HT-29 (cell line): ENCODE results near the gene MYBPC1. TPM values are rescaled to one million over a fixed set of nuclear protein-coding genes. Genes with fewer than 3 reads are reported as not detected.

Source experiments
- DNase-seq: peaks from one replicate; pipeline ENCODE4 v3.0.0-alpha.2; 2015; ENCODE audit warnings: low spot score
- total RNA-seq: library from RNA; depleted of rRNA; stranded (reverse); fragments of >200 nt; shearing (Covaris generic); gene quantifications from 2 replicates; pipeline ENCODE4 v1.2.3, GENCODE V29; 2014

MYBPC1 gene
- total RNA-seq, 1 experiment from 2014 or later, result not detected

DNA sequence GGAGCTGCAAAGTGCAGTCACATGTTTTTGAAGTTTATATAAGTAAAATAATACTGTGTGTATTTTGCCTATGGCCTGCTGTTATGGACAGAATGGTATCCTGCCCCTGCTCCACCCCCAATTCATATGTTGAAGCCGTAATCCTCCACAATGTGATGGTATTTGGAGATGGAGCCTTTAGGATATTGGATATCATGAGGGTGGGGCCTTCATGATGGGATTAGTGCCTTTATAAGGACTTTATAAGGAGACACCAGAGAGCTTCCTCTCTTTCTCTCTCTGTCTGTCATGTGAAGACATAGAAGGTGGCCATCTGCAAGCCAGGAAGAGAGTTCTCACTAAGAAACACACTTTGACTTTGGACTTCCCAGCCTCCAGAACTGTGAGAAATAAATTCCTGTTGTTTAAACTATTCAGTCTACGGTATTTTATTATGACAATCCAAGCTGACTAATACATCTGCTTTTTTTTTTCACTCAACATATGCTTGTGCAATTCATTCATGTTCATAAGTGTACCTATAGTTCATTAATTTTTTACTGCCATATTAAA lies 99.6 kb downstream of the MYBPC1 start:
- no peak for DNase-seq

DNA sequence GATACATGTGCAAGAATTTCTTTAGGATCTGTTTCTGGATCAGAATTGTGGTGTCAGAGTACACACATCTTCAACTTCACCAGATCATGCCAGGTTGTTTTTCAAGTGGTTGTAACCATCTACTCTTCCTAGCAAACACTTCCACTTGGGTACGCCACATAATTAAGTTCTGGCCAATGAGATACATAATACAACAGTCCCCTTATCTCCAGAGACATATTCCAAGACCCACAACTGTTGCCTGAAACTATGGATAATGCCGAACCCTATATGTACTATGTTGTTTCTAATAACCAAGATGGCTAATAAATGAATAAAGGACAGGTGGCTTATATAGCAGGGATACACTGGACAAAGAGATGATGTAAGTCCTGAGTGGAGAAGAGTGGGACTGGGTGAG lies 100.2 kb downstream of the MYBPC1 start:
- no peak for DNase-seq

DNA sequence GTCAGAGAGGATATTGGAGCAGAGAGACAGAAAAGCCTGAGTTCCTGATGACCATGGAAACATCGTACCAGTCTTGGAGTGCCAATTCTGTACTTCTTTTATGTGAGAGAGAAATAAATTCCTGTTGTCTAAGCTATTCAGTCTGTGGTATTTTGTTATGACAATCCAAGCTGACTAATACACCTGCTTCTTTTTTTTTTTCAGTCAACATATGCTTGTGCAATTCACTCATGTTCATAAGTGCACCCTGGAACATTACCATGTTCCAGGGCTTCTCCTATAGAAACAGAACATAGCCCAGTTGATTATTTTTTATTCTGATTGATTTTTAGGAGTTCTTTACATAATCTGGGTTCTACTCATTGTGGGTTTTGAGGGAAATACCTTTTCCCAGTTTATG lies 100.9 kb downstream of the MYBPC1 start:
- DNase-seq, result no peak

DNA sequence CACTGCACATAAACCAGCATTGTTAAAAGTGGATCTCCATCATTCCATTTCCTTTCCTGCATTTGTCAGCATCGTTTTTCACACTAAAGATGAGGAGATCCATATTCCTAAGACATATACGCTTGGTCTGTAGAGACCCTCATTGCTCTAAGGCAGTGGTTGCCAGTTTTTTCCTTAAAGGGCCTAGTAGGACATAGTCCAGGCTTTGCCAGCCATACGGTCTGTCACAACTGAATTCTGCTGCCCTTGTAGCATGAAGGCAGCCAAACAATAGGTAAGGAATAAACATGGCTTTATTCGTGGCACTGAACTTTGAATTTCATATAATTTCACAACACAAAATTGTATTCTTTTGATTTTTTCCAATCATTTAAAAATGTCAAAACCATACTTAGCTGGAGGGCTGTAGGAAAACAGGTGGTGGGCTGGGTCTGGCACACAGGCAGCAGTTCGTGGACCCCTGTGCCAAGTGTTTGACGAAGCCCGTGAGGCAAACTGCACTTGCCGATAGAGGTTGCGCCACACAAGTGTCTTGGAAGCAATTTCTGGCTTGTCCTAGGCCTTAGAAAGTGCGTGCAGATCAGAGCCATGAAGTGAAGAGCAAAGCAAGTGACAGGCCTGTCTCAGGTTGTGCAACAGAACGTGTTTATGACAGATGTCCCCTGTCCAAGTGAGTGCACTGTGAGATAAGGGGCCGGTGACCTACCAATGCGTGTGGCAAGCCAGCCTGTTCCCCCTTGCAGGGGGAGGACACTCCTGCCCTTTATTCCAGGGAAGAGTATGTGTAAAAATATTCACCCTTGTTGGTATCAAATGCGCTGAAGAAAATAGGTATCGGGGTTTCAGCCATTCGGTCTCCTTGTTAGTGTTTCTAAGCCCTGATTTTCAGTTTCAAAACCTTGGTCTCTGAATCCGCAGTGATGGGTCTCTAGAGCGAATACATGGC lies 101.8 kb downstream of the MYBPC1 start:
- no peak for DNase-seq

DNA sequence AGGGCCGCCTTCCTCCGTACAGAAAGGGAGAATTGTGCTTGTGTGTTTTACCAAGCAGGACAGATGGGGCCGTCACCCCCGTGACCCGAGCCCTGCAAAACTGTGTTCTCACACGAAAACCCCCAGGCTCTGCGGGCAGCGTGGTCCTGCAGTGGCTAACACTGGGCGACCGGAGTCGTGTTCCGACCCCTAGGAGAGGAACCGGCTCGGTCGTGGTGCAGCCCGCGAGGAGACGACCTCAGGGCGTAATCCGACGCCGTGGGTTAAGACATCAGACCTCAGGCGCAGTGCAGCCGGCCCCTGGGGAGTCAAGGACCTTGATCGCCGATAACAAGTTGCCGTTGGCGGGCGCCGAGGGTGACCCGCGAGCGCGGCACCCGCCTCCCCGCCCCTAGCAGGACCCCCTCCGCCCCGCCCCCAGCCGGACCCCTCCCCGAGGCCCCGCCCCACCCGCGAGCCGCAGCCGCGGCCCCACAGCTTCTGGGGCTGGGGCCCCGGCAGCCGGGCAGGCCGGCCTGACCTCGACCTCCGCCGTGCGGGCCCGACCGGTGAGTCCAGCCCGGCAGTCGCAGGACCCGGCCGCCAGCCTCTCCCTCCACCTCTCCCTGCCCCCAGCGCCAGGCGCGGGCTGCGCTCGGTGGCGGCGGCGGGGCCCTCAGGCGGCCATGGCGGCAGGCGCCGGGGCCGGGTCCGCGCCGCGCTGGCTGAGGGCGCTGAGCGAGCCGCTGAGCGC lies 102.6 kb downstream of the MYBPC1 start, which contains the start of gene CHPT1:
Gene CHPT1 (plus strand): TSS at position 444 of the 733 bp plus-strand sequence. CDS start 222 bp downstream, at position 666.
- peak; percentile 31 for DNase-seq

DNA sequence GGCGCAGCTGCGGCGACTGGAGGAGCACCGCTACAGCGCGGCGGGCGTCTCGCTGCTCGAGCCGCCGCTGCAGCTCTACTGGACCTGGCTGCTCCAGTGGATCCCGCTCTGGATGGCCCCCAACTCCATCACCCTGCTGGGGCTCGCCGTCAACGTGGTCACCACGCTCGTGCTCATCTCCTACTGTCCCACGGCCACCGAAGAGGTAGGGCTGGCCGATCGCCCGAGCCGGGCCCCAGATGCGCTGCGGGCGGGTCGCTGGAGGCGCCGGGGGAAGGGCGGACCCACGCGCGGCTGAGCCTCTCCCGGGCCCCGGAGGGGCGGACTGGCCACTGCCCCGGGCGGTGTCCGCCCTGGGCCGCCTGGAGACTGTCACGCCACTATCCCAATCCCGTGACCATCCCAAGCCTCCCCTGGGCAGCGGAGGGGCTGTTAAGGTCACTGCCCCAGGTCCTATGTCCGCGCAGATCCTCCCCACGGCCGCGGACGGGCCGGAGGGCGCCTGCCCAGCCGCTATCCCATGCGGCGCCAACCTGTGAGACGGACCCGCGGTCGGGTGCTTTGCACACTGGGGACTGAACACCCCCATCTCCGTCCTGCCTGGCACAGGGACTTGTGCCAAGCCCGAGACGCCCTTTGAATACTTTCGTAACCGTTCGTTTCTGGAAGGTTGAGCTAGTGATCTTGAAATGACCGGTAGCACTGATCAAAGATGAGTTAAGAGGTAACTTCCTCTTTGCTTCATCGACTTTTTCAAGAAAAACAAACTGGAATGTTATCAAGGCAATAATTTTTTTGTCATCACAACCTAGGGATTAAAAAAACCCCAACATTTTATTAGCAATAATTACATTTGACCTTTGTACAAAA lies 103.4 kb downstream of the MYBPC1 start:
- DNase-seq, result peak; percentile 46

DNA sequence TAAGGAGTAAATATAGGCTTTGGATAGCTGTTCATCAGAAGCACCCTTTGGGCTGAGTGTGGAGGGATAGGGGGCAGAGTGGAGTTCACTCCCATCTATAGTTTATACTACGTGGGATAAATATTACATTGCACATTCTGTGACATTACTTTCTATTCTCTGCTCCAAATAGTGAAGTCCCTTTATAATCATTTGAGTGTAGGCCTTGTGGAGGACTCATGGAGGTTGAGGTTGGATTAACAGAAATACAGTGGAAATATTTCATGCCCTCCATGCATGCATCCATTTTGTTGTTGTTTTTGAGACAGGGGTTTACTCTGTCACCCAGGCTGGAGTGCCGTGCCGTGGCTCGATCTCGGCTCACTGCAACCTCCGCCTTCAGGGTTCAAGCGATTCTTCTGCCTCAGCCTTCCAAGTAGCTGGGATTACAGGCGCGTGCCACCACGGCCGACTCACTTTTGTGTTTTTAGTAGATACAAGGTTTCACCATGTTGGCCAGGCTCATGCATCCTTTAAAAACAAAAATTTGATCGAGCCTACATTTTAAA lies 104.1 kb downstream of the MYBPC1 start:
- DNase-seq, result no peak

DNA sequence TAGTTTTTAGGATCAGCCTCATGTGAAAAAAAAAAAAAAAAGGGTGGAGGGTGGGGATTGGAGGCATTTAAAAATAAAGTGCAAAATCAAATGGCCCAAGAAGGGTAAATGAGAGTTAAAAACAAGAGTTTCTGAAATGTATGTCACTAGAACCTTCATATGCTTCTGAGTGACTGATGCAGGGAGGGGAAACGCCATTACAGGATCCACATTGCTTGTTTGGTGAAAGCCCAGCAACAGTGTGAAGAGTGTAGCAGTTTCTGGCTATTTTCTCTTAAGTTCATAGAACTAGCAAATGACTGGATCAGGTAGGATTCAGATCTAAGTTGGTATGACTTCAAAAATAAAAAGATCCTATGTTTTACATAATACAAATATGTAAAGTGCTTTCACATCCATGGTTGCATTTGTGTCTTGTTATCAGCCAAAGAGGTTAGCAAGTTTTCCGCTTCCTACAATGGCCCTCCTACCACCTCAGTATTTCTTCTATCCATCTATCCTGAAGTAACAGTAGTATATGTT lies 105.6 kb downstream of the MYBPC1 start:
- no peak for DNase-seq

DNA sequence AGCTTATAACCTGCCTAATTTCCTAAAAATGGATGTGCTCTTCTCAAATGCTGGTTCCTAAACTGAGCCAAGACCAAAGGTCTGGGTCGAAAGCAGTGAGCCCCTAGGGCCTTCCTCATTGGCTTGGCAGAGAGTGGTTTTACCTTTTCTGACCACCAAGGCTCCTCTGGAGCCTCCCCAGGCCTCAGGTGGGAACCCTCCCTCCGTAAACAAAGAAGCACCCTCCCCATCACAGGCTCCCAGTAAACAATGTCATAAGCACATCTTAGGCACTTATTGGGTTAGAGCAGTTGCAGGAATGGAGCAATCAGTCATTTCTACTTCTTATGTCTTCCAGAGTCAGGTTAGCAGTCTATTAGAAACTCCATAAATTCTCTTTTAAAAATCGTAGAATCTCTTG lies 108.7 kb downstream of the MYBPC1 start:
- DNase-seq, result no peak

DNA sequence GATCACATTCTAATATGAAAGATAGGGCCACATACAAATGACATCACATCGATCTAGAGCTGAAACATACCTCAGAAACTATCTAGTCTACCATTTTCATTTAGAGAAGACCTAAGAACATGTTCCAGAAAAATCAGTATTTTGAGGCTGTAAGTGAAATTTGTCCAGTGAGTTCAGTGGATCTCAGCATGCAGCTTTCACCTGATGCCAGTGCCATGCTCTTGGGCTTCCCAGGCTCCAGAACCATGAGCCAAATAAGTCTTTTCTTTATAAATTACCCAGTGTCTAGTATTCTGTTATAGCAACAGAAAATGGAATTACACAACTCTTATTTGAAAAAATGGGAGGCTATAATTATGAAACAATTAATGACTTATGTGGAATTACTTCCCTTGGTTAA lies 111.6 kb downstream of the MYBPC1 start:
- no peak for DNase-seq

DNA sequence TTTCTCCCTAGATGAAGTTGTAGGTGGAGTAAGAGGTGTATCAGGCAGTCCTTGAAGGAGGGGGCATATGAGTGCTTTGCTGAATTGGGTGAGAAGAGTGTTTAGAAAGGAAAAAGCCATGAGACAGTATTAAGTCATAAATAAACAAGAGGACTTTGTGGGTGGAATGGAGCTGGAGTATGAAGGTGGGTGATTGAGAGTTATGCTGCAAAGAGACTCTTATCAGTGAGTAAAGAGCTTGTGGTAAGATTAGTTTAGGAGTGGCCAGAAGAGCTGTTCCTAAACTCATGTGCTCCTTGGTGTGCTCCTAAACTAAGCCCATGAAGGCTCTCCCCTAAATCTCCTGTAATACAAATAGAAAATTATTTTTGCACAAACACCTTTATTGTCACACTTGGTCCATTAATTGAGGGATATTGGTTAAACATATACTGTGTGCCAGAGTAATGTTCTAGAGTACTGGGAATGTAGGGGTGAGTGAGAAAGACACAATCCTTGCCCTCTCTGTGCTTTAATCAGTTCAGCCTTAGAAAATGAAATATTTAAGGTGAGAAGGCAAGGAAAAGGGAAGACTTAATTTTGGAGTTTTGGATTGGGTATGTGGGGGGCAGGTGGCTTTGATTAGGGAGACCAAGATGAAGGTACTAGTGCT lies 112.5 kb downstream of the MYBPC1 start:
- DNase-seq, result no peak

DNA sequence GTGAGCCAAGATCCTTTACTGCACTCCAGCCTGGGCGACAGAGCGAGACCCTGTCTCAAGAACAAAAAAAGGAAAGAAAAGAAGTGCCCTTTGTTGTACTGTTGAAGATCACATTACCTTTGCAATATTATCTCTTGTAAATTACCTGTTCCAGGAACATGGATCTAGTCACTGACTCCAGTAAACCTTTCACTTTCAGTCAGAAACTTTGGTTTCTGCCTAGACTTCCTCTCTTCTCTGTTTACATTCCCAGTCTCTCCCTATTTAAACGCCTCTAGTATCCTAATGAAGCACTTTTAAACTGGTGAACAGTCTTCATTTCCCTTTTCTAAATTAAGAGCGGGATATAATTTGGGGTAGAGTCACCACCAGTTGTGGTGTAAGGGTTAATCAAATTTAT lies 115.5 kb downstream of the MYBPC1 start:
- no peak for DNase-seq

DNA sequence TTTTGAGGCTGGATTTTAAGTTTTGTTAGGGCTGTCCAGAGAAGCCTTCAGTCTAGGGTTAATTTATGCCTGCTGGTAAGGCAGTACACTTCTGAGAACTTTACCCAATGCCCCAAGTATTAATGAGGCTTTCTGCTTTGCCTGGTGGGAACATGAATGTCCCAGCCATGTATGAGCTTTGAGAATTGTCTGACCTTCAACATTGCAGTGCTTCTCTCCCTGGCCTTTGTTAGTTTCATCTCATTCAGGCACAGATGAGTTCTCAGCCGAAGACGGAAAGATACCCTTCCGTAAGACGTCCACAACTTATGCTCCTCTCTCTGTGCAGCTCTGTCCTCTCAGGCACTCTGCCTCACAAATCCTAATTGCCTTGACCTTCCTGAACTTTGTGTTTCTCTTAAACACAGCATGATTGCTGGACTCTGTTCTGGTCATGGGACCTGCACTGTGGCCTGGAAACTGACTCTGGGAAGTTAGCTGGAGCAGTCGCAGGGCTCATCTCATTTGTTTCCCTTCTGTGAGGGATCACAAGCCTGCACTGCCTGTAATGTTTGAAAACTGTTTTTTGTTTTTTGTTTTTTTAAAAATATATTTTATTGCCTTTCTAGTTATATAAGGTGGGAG lies 118.4 kb downstream of the MYBPC1 start:
- DNase-seq, result no peak

DNA sequence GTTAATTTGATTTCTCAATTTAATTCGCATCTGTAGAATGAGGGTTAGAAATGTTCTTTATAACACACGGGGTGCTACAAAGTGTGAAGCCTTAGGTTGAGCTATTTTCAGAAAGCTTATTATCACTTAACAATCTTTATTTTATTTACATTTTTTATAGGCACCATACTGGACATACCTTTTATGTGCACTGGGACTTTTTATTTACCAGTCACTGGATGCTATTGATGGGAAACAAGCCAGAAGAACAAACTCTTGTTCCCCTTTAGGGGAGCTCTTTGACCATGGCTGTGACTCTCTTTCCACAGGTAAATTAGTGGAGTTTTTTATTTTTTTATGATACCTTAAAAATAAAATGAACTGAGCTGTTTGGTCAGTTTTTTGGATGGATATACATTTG lies 119.2 kb downstream of the MYBPC1 start:
- no peak for DNase-seq

DNA sequence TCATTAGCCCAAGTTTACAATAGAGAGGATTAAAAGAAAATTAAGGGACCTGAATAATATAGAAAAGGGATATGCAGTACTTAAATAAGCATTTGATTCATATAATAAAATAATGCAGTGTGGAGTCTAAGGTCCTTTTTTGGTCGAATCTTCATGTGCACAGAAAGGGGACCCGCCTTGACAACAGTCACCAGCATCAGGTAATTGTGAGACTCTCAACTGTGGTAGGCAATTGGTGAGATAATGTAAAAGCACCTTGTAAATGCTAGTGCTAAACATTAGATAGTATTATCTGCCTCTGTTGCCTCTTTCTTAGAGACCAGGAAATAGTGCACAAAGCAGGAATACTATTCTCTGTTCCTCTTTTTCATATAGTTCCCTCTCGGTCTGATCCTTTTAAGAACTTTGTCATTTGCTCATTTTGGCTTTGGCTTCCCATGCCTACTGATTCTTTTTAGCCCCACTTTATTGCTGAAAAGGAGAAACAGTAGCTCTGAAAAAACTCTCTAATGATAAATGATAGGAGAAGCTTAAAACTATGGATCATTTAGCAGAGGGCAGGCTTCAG lies 120.2 kb downstream of the MYBPC1 start:
- no peak for DNase-seq

DNA sequence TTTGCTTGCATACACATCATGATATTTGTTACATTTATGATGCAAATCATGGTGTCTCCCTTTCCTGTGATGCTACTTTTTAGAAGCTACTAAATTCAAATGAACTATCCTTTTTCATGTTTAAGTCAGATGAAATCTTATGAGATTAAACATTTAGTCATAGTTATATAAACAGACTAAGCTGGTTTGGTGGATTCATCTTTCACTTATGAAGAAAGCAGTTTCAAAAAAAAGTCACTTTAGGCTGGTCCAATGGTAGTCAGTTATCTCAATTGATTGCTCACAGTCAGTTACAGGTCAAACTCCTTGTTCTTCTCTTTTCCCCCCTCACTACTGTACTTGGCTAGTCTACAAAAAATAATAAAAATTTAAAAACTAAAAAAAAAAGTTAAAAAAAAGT lies 124.8 kb downstream of the MYBPC1 start:
- DNase-seq, result no peak

DNA sequence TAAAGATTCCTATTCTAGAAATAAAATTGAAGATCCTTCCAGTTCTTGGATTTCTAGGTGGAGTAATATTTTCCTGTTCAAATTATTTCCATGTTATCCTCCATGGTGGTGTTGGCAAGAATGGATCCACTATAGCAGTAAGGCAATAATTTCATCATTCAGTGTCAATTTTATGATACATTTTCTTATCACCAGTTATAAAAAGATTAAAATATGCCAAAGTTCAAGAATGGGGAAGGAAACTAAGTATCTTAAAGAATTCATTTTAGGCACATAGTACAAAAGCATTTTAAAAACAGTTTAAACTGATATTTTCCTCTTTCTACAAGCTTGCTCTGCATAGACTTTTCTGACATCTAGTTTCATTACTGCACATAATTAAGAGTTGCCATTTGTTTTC lies 125.3 kb downstream of the MYBPC1 start:
- no peak for DNase-seq

DNA sequence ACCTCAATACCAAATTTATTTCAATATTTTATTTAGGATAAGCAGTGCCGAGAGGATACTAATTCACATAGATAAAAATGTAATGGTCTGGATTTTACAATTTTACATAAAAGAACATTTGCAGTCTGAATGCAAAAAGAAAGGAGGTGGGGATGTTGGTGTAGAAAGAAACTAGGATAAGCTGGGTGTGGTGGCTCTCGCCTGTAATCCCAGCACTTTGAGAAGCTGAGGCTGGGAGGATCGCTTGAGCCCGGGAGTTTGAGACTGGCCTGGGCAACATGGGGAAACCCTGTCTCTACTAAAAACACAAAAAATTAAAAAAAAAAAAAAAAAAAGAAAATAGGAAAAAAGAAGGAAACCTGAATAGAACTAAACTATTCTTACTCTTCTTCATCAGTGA lies 127.6 kb downstream of the MYBPC1 start:
- DNase-seq, result no peak

DNA sequence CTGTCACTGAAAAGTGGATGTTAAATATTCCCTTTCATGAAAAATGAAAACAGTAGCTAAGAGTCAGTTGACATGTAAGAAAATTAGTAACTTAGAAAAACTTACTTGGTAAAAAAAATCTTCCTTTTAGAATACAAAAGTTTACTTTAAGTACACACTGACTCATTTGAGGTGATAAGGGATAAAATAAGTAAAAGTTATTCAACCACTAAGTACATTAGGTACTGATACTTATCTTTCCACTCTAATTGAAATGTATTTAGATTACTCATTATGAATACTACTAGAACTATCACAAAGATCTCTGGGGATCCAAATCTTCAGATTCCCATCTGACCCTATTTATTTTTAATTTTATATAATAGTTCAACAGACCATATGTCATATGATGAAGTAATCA lies 132.3 kb downstream of the MYBPC1 start:
- DNase-seq, result no peak

DNA sequence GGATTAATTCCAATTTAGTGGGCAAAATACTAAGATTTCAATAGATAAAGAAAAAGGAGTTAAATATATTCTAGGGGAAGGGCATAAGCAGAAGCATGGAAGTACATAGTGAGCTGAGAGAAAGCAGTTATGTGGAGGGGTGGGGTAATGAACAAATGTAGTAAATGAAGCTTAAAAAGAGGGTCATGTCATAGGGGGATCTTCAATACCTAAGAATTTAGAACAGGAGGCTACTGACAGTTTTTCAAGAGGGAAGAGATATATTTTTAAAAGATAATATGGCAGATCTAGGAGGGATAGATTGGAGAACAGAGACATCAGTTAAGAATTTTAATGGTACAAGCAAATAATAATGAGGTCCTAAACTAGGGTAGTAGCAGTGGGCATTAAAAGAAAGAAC lies 135.1 kb downstream of the MYBPC1 start:
- DNase-seq, result no peak
